Amniotic stem cell (primary cell): ENCODE results near the gene ERBIN.

ENCODE experiments used
- DNase-seq: peaks from one replicate; lab custom pipeline; 2025; lab: John Stamatoyannopoulos, UW

Gene ERBIN

GRCh38 chr5:66129144-66129543, 202.8 kb downstream of the ERBIN start:
- no peak for DNase-seq

- no peak for DNase-seq
Observed at GRCh38 chr5:66130493-66130892, 204.1 kb downstream of the ERBIN start.
